Fibroblast of the conjunctiva (primary cell): ENCODE data around the gene MROH2B.
"Not testable (repeated sequence)": the region's sequence is repeated elsewhere in the genome, so short reads cannot be mapped to it uniquely, and the experiment has no call there.

Experiments
- DNase-seq: peaks from one replicate; pipeline ENCODE4 v3.0.0-alpha.2; 2010; ENCODE audit warnings: low read depth

The MROH2B gene

DNA sequence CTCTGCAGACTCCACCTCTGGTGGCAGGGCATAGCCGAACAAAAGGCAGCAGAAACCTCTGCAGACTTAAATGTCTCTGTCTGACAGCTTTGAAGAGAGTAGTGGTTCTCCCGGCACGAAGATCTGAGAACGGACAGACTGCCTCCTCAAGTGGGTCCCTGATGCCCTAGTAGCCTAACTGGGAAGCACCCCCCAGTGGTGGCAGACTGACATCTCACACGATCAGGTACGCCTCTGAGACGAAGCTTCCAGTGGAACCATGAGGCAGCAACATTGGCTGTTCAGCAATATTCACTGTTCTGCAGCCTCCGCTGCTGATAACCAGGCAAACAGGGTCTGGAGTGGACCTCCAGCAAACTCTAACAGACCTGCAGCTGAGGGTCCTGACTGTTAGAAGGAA is 48.5 kb downstream of the MROH2B start:
- not testable (repeated sequence) for DNase-seq

DNA sequence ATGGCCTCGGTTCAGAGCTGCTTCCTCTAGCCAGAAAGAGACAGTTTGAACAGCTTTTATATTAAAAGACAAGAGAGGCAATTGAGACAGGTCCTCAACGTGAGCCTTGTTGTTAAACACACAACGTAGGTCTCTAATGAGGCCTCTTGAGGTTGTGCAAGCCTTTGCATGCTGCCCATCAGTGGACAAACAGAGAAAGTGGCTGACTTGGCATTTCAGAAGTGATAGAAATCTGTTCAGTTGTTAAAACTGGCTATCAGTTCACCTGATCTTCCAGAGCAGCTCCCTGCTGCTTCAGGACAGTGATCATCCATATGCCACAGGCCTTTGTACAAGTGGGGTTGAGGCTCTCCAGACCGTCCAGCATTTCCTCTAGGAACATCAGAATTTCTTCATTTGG is 58.8 kb downstream of the MROH2B start:
- DNase-seq: no peak

DNA sequence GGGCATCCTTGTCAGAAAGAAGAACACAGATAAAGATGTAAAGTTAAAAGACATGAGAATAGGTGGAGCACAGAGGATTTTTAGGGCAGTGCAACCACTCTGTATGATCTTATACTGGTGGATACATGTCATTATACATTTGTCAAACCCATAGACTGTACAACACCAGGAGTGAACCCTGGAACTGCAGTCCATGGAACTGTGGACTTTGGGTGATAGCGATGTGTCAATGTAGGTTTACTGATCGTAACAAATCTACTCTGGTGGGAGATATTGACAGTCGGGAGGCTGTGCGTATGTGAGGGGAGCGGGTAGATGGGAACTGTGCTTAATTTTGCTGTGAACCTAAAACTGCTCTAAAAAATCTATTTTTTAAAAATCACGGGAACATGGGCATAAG is 60.6 kb downstream of the MROH2B start:
- no peak for DNase-seq

DNA sequence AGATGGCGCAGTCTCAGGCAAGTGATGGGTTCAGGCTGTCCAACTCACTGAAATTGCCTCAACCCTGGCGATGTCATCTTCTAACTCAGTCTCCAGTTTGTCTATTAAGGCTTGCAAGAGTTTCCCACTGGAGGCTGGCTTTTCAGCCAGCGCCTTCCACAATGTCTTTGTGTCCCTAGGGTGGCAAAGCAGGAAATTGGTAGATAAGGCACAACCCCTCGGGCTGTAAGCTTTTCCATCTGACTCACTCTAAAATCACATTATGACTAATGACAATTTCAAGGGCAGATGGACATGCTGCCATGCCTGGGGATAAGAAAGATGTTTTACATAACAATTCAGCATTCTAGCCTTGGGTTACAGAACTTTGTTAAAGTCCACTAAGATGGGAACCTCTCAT is 61.9 kb downstream of the MROH2B start:
- DNase-seq: no peak

DNA sequence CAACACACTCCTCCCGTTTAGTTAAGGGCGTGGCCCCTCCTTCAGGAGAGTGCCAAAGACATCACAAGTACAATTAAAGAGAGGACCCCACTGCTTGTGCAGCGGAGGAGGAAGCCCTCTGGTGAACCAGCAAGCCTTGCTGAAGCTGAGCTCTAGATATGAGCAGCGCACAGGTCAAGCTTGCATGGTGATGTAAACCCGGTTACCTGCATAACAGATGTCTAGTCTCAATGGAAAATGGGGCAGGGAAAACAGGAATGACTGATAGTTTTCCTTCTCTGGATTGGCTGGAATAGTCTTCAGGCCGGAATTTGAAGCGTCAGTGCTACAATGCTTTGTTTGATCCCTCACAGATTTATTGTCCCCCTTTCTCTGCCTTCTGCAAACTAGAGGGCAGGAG is 66.2 kb downstream of the MROH2B start:
- no peak for DNase-seq

DNA sequence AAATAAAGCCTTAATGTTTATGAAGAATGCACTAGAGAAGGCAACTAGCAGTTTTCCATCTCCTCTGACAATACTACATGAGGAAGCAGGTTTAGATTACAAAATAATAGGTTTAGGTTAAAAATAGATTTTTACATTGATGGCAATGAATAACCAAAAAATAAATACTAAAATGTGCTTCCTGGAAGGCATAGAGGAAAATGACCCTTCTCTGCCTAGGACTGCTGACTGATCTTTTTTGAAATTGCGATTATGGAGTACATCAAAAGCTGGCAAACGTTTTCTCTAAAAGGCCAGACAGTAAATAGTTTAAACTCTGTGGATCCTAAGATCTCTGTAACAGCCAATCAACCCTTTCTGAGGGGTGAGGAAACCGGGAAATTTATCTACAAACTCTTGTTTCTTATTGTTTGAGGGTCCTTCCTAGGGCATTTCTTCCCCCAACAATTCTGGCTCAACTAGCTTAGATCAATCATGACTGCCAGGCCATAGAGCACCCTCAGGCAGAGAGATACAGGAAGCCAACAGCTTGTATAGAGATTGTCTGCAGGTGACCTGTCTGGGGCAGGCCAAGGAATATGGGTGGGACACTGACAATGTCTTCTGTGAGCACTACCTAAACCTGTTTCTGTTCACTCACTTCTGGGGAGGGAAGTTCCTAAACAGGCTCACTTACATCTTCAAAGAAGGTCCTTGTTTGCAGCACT is 67.3 kb downstream of the MROH2B start:
- DNase-seq: no peak

DNA sequence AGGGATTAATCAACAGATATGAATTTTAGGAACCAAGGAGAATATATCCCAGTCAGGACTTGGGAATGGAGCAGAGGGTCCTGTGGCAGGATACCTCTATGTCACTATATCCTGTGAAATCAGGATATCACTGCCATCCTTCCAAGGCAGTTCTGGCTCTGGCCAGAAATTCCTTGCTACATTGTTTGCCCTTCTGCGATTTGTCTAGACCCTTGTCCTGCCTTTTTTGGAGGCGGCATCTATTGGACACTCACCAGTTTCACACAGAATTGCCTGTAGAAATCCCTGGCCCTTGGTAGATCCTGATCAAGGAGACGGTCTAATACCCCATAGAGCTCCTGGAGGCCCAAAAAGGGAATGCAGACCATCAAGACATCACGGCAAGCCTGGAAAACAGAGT is 71.2 kb downstream of the MROH2B start:
- no peak for DNase-seq

DNA sequence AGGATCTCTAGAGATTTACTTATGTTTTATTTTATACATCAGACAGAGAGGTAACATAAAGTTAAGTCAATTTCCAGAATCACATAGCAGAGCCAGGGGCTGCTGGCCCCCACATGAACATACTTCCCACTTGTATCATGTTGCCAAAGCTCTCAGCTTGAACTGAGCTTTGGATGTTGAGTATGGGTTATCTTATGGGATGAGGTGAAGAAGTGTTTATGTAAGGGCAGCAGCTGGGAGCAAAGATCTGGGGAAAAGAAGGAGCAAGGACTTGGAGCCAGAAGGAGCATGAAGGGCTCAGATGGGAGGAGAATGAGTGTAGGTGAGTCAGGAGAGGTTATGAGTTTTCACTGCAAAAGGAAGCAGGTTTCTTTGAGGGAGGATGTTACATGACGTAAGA is 72.0 kb downstream of the MROH2B start:
- no peak for DNase-seq

DNA sequence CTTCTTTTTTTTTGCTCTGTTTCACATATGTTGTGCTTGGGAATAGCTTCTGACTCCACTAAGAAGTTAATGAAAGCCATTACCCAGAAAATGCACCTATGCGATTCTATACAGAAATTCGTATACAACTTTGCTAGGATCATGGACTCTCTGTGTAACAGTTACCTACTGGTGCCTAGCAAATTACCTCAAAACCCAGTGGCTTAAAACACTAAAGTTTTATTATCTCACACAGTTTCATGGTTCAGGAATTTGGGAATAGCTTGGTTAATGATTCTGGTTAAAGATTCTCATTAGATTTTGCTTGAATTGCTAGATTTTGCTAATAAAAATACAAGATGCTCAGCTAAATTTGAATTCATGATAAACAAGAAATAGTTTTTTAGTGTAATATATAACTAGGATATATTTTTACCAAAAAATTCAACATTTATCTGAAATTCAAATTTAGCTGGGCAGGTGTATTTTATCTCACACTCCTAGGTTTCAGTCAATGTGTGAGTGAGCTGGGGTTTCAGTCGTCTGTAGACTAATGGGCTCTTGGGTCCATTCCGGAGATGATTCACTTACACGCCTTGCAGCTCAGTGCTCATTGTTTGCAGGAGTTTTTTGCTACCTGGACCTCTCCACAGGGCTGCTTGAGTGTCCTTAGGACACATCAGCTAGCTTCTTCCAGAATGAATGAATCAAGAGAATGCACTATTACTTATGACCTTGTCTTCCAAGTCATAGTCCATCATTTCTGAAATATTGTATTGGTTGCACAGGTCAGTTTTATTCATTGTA is 75.1 kb downstream of the MROH2B start:
- DNase-seq: no peak

DNA sequence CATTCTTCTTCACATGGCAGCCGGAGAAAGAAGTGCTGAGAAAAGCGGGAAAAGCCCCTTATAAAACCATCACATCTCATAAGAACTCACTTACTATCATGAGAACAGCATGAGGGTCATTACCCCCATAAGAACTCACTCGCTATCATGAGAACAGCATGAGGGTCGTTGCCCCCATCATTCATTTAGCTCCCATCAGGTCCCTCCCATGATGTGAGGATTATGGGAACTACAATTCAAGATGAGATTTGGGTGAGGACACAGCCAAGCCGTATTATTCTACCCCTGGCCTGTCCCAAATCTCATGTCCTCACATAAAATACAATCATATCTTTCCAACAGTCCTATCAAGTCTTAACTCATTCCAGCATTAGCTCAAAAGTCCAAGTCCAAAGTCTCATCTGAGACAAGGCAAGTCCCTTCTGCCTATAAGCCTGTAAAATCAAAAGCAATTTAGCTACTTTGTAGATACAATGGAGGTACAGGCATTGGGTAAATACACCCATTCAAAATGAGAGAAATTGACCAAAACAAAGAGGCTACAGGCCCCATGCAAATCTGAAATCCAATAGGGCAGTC is 79.1 kb downstream of the MROH2B start:
- DNase-seq: no peak

DNA sequence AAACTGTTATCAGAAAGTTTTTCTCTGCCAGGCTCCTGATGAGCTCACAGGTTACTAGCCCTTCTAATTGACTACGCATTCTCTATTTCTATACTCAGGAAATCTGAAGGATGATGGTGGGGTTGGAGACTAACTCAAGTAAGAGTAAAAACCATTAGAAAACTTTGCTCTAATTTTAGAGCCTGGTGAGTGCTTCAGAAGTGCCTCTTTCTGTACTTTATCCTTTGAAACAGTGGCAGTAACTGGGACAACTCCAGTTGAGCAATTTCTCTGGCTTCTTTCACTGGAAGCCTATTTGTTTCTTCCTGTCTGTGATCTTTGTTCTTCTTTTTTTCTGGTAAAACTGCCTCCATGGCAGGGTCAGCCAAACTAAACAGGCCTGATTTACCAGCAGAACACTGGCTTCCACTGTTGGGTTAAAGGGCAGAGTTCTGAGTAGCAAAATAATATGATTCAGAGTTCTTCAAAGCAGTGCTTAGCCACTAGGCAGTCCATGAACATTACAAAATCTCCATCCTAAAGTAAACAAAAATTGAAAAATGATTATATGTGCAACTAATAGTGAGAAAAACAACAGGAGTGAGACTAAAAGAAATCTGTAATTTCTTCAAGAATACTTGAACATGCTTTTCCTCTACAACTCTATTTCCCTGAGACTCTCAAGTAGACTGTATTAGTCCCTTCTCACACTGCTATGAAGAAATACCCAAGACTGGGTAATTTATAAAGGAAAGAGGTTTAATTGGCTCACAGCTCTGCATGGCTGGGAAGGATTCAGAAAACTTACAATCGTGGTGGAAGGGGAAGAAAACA is 79.8 kb downstream of the MROH2B start:
- peak; percentile 86 for DNase-seq

DNA sequence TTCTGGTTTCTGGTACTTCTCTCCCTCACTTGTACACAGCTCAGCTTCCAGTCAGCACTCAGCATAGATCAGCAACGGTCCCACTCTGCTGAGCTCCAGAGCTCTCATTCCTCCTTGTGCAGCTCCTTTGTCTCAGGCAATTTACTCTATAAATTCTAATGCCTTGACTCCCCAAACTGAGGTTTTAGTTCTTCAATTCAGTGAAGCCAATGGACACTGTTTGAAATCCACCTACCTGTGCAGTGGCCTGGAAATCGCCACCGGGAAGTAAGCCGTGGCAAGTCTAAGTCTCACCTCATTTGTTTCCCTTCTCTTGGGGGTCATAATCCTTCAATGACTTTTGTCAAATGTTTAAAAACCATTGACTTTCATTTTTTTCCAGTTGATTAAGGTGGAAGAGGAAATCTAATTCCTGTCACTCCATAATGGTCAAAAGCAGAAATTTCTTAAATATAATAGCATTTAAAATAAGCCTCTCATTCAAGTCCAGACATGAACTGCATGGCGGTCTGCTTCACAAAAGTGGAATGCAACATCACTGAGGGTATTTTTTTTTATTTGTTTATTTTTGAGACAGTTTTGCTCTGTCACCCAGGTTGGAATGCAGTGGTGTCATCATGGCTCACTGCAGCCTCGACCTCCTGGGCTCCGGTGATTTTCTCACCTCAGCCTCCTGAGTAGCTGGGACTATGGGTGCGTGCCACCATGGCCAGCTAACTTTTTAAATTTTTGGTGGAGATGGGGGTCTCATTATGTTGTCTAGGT is 82.2 kb downstream of the MROH2B start:
- no peak for DNase-seq

DNA sequence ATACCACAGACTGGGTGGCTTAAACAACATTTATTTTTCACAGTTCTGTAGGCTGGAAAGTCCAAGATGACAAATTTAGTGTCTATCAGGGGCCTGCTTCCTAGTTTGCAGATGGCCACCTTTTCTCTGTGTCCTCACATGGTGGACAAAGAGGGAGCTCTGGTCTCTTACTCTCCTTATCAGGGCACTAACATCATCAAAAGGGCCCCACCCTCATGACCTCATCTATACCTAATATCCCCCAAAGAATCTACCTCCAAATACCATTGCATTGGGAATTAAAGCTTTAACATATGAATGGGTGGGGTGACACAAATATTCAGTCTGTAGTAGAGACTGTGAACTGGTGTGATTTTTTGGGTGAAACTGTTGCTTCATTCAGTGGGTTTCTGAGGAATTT is 83.8 kb downstream of the MROH2B start:
- DNase-seq: no peak

DNA sequence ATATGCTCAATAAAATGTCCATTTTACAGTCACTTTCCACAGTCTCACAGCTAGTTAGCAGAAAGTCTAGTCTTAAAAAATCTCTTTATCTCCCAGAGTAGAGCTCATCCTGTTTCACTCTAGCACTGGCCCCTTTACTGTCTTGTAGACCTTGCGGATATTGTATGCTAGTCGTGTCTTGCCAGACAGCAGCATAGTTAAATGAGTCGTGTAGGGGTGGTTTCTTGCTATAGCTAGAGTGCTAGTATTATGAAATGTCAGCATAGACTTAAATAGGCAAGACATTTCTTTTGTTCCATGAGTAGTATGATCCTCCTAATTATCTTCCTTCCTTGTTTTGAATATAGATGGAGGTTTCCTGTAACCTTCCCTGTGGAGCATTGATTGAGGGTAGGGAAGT is 84.5 kb downstream of the MROH2B start:
- no peak for DNase-seq

DNA sequence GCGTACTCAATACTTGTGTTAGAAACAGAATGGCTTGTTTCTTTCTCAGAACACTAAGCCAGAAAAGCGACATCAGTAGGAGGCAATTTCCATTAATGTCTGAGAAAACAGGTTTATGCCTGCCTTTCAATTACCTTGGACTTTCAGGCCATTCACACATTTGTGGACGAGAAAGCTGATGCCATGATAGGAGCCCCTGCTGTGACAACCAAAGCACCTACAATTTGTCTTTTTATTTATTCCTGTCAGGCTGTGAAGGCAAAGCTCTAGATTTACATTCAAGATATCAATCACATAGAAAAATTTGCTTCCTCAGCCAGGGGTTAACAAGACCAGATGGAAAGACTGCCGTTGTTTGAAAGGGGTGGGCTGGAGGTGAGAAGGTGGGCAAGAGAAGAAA is 85.6 kb downstream of the MROH2B start:
- DNase-seq: no peak

DNA sequence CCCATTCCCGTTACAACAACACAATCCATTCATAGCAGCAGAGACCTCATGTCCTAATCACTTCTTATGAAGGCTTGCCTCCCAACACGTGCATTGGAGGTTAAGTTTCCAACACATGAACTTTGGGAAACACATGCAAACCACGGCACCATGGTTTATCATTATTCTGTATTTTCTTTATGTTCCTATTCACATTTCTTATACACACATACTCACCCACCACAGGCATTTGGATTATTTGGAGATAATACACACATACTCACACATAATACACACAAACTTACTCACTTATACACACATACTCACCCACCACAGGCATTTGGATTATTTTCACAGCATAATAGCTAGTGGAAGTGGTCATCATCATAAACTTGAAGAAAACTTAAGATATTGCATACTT is 86.3 kb downstream of the MROH2B start:
- DNase-seq: no peak

DNA sequence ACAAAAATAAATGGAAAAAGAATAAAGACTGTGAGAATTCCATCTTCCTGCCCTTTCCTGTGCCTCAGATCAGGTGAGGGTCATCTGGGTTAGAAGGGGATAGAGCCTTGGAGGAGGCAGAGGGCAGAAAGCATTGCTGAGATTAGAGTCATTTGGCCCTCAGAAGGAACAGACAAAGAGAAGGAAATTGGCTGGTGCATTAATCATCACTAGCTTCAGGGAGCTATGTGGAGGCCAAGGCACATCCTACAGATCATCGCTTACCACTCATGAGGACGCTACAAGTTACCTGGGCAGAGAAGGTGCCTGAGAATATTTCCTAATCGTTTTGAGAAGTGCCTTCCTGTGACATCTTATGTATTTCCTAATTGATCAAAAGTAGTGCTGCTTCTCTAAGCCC is 87.4 kb downstream of the MROH2B start:
- DNase-seq: no peak

DNA sequence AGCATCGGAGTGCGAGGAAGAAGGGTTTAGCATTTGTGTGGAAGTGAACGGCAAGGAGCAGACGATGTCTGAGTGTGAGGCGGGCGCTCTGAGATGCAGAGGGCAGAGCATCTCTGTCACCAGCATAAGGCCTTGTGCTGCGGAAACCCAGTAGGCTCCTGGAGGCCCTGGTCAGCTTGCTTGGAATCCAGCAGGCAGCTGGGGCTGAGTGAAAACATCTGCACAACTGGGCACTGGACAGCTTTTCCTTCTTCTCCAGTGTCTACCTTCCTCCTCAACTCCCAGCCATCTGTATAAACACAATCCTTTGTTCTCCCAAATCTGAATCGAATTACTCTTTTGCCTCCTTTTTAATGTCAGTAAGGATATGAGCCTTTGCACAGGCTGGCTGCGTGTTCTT is 89.7 kb downstream of the MROH2B start:
- DNase-seq: peak; percentile 32

DNA sequence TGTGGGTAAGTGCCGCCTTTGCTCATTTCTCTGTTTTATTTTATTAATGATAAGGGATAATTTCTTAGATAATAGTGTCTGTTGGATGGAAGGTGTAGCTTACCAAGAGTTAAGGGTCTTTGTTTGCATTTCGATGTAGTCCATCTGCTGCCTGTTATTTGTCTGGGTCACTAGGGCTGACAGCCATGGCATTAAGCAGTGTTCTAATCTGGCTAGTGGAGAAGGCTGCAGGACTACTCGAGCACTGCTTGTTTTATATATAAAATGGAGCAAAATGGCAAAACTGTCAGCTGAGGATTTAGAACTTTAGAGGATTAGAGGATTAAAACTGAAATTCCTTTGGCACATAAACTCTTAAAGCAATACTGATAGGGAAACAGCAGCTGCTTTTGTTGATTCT is 94.3 kb downstream of the MROH2B start:
- no peak for DNase-seq

DNA sequence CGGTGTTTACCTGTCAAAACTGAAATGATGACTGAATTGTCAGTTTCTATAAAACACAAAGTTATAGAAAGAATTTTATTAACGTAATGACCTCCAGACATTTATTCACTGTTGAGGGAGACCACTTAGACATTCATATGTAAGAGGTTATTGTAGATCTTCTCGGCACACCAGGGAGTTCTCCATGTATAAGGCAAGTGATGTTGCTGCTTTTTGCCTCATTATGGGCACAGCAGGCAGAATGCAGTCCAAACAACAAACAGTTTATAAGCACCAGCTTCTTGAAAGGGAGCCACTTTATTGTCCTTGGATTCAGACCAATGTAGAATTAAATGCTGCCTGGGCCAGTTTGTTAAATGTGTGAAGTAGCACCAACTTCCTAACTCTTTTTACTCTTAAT is 95.1 kb downstream of the MROH2B start:
- DNase-seq: no peak

DNA sequence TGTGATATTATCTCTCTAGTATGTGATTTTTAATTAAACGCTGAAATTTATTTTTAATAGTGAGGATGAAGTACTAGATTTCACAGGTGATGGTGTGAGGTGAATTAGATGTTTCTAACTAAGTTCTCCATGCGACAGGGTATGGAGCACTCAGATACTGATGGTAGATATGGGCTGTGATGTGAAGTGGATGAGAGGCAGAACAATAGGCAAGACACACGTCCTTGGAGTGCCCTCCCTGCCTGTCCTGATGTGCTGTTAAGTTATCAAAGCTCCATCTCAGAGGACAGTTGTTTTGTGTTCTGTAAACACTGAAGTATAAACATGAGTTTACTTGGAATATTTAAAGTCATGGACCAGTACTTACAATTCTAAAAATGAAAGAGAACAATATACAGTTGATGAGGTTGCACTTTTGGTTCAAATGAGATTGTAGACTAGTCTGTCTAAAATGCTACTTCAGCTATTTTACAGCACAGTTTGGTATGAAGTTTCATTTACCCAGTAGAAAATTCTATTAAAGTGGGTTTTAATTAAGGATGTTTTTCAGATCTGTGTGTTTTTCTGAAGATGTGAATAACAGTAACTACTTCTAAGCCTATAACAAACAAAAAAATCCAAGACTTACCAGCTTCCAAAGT is 97.7 kb downstream of the MROH2B start:
- DNase-seq: no peak
